Activated naive CD8-positive, alpha-beta T cell treated with anti-CD3 and anti-CD28 coated beads for 36 hours (primary cell): Measurements from ENCODE around the gene NDNF. TPM values are rescaled to one million over a fixed set of nuclear protein-coding genes. Genes with fewer than 3 reads are reported as not detected.

Experiments used
- DNase-seq: peaks from one replicate; pipeline ENCODE4 v3.0.0; 2021
- H3K27ac Mint-ChIP-seq: one replicate; pipeline ENCODE4 v1.8.0; 2022; ENCODE audit warnings: mild to moderate bottlenecking, moderate library complexity, mixed read lengths
- H3K27me3 Mint-ChIP-seq: one replicate; pipeline ENCODE4 v1.8.0; 2022; ENCODE audit warnings: mild to moderate bottlenecking, mixed read lengths
- H3K36me3 Mint-ChIP-seq: one replicate; pipeline ENCODE4 v1.8.0; 2021; ENCODE audit warnings: mild to moderate bottlenecking, mixed read lengths
- H3K4me1 Mint-ChIP-seq: one replicate; pipeline ENCODE4 v1.8.0; 2021; ENCODE audit warnings: mixed read lengths
- H3K4me3 Mint-ChIP-seq: one replicate; pipeline ENCODE4 v1.8.0; 2022; ENCODE audit warnings: mild to moderate bottlenecking, moderate library complexity, mixed read lengths
- H3K9me3 Mint-ChIP-seq: one replicate; pipeline ENCODE4 v1.8.0; 2022; ENCODE audit warnings: mixed read lengths
- total RNA-seq, 2 experiments: library from RNA; stranded (reverse); gene quantifications; one replicate each; pipeline ENCODE4 v1.2.3, GENCODE V29; 2021

Gene NDNF, protein sequence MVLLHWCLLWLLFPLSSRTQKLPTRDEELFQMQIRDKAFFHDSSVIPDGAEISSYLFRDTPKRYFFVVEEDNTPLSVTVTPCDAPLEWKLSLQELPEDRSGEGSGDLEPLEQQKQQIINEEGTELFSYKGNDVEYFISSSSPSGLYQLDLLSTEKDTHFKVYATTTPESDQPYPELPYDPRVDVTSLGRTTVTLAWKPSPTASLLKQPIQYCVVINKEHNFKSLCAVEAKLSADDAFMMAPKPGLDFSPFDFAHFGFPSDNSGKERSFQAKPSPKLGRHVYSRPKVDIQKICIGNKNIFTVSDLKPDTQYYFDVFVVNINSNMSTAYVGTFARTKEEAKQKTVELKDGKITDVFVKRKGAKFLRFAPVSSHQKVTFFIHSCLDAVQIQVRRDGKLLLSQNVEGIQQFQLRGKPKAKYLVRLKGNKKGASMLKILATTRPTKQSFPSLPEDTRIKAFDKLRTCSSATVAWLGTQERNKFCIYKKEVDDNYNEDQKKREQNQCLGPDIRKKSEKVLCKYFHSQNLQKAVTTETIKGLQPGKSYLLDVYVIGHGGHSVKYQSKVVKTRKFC
- under 1 TPM in 1 of 2 experiments, not detected in 1; 0.08 TPM for total RNA-seq

DNA sequence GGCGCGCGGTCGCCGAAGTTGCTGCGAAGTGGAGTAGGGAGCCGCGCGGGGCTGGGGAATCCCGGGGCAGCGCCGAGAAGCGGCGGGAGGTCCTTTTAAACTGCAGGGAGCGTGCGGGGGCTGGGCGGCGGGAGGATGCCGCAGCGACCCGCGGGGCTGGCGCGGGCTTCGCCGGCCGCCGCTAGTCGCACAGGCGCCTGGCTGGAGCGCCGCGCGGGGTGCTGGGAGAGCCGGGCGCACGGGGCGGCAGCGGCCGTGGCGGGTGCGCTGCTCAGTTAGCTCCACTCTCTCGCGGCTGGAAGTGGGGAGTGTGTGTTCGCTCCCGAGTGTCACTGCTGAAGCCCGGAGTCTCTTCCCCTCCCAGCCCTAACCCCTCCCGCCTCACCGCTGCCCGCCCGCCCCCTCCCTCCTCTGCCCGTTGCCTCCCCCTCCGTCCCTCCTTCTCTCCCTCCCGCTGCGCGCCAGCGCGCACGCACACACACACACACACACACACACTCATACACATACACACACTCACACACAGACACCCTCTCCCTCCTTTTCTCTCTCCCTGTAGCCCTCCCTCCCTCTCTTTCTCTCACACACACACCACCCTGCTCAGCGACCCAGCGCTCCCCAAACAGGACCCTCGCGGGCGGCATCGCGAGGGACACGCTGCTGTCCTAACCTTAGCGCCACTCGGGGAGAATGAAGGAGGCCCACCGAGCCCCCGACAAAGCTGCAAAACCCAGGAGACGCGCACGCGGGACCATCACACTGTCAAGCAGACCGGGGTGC is at the start of gene NDNF:
Gene NDNF (minus strand): TSS at position 312 of the 780 bp plus-strand sequence. CDS start 26,698 bp downstream, outside the sequence.
- Mint-ChIP-seq H3K4me3 (peak within 1 kb of the TSS; percentile 86), H3K4me1 (peaks cover 24% of the 10 kb centered on the region), H3K9me3 (no peaks in the 10 kb centered on the region), H3K27ac (peak within 1 kb of the TSS; percentile 36), H3K36me3 (no peaks in the 10 kb centered on the region), H3K27me3 (peaks cover 49% of the 10 kb centered on the region)
- peak; percentile 60 for DNase-seq

DNA sequence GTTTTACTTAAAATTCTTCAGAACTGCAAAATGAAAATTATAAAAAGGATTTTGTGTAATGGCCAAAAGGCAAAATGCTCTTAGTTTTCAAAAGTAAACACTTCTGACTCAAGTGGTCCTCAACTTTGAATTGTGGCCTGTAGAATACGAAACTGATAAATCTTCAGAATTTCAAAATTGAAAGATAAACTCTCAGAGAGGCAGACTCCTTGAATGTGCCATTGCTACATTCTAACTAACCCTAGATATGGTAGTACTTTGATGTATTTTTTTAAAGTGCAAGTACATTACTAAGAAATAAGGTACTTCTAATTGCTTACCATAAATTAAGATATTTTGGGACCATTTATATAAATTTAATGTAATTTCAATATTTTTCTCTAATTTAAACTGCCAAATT is 47.4 kb upstream of the NDNF start:
- Mint-ChIP-seq H3K27me3 (no peaks in the 10 kb centered on the region), H3K9me3 (peaks cover 1% of the 10 kb centered on the region), H3K4me1 (peaks cover 18% of the 10 kb centered on the region), H3K36me3 (no peaks in the 10 kb centered on the region), H3K27ac (no peak overlapping the region), H3K4me3 (no peak overlapping the region)
- no peak for DNase-seq

DNA sequence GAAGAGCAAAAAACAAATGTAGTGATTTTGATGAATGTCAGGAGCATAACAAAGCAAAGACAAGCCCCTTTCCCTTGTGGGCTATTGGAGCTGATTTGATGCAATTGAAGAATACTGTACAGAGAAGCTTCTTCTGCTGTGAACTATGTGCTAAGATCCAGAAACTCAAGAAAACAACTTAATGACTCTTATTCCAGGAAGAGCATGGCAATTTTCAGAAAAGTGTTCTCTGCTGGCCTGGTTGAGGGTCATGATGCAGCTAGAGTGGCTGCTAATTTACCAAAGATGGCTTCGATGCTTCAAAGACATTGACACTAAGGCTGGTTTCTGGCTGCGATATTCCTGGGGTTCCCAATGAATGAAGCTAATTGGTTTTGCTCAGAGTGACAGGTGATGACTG is 46.0 kb upstream of the NDNF start:
- Mint-ChIP-seq H3K9me3 (peaks cover 1% of the 10 kb centered on the region), H3K4me3 (no peak overlapping the region), H3K36me3 (no peaks in the 10 kb centered on the region), H3K27ac (no peak overlapping the region), H3K4me1 (peaks cover 26% of the 10 kb centered on the region), H3K27me3 (no peaks in the 10 kb centered on the region)
- DNase-seq = no peak

DNA sequence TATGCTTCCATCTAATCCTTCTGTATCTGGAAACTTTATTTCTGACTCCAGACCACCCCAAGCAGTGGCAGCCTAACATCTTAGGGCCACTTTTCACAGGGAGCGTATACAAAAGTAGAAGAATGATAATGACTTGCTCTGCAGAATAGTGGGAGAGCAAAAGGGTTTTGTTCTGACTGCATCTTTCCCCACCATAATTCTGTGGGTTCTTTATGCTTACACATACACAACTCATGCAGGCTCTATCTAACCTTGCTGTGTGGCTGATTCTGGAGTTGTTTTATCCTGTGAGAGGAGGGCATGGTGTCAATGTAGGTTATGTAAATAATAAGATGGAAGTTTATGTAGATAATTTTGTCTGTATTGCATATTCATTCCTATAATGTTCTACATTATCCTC is 42.4 kb upstream of the NDNF start:
- peaks cover 28% of the 10 kb centered on the region for H3K4me1 Mint-ChIP-seq
- no peak overlapping the region for H3K27ac Mint-ChIP-seq
- H3K4me3 Mint-ChIP-seq = no peak overlapping the region
- no peaks in the 10 kb centered on the region for H3K27me3 Mint-ChIP-seq
- H3K36me3 Mint-ChIP-seq = no peaks in the 10 kb centered on the region
- no peak for DNase-seq
- no peaks in the 10 kb centered on the region for H3K9me3 Mint-ChIP-seq

DNA sequence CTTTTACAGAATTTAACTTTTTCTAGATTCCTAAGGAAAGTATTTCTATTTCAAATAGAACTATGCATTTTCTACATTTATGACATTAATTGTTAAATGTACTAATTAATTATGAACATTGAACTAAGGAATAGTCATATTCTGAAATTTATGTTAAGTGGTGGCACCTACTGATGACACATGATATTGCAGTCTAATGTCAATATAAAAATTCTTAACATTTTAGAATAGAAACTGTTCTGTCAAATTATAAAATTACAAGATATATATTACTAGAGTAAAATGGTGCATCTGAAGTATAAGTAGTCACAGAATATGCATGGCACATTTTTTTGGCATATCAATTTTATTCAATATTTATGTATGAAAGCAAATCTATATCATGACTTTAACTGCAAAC is 40.2 kb upstream of the NDNF start:
- H3K27ac Mint-ChIP-seq = no peak overlapping the region
- H3K27me3 Mint-ChIP-seq = no peaks in the 10 kb centered on the region
- no peak for DNase-seq
- no peak overlapping the region for H3K4me3 Mint-ChIP-seq
- H3K36me3 Mint-ChIP-seq = no peaks in the 10 kb centered on the region
- peaks cover 24% of the 10 kb centered on the region for H3K4me1 Mint-ChIP-seq
- no peaks in the 10 kb centered on the region for H3K9me3 Mint-ChIP-seq

DNA sequence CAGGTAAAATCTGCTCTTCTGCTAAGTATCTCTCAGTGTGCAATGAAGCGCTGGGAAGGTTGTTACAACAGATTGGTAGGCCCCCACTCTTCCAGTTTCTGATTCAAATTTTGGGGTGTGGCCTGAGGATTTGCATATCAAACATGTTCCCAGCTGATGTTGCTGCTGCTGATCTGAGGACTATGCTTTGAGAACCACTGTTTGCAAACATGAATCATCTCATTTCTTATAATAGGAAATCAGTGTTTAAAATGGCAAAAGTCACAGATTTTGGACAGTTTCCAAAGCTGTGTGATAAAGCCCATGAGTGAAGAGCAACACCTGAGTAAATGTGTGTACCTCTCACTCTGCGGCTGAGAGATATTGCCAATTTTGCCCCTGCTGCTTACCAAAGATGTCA is 36.2 kb upstream of the NDNF start:
- no peaks in the 10 kb centered on the region for H3K36me3 Mint-ChIP-seq
- H3K4me3 Mint-ChIP-seq = no peak overlapping the region
- no peak for DNase-seq
- H3K27me3 Mint-ChIP-seq = no peaks in the 10 kb centered on the region
- peaks cover 1% of the 10 kb centered on the region for H3K9me3 Mint-ChIP-seq
- H3K4me1 Mint-ChIP-seq = peaks cover 14% of the 10 kb centered on the region
- H3K27ac Mint-ChIP-seq = peak overlapping the region; percentile 12

DNA sequence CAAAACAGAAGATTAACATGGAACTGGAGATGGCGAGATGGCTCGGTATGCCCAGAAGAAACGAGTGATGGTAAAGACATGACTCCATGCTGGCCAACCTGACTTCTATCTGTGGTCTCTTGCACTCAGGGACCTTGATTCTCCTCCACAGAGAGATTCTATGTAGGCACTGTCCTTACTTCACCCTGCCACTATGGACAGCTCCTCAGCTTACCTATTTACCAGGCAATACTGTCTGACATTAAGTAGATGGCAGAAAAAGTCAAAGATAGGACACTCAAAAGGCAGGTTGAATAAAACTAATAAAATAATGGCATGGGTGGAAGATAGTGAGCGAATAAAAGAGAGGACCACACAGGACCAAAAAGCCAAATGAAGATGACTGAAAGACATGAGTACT is 35.2 kb upstream of the NDNF start:
- peaks cover 1% of the 10 kb centered on the region for H3K9me3 Mint-ChIP-seq
- no peak for DNase-seq
- no peaks in the 10 kb centered on the region for H3K36me3 Mint-ChIP-seq
- no peak overlapping the region for H3K27ac Mint-ChIP-seq
- H3K4me3 Mint-ChIP-seq = no peak overlapping the region
- H3K4me1 Mint-ChIP-seq = peaks cover 7% of the 10 kb centered on the region
- no peaks in the 10 kb centered on the region for H3K27me3 Mint-ChIP-seq

DNA sequence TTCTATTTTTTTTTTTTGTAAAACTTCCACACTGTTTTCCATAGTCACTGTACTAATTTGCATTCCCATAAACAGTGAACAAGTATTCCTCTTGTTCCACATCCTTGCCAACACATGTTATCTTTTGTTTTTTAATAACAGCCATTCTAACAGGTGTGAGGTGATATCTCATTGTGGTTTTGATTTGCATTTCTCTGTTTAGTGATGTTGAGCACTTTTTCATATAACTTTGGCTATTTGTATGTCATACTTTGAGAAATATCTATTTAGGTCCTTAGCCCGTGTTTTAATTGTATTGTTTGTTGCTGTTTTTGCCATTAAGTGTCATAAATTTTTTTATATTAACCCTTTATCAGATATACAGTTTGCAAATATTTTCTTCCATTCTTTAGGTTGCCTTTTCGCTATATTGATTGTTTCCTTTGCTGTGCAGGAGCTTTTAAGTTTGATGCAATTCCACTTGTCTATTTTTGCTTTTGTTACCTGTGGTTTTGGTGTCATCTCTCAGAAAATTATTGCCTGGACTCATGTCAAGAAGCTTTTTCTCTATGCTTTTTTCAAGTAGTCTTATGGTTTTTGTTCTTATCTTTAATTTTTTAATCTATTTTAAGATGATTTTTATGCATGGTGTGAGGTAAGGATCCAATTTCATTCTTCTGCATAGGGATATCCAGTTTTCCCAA is 27.9 kb upstream of the NDNF start:
- Mint-ChIP-seq H3K36me3 (no peaks in the 10 kb centered on the region), H3K4me3 (no peak overlapping the region), H3K9me3 (no peaks in the 10 kb centered on the region), H3K4me1 (no peaks in the 10 kb centered on the region), H3K27me3 (no peaks in the 10 kb centered on the region), H3K27ac (no peak overlapping the region)
- no peak for DNase-seq

DNA sequence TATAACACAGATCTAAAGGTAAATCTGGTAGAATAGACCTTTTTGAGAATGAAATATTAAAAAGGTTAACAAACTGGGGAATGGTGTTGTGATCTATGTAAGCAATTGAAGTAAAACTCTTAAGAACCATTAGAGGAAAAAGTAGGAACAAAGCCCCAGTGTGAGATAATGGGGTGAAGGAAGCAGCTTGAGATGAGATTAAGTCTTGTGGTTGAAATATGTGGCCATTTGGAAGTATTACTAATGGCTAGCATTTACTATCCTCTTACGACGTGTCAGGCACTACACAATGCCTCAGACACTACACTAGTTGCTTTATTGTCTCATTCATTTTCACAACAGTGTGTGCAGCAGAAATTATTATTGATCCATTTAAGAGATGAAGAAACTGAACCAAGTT is 25.9 kb upstream of the NDNF start:
- Mint-ChIP-seq H3K36me3 (no peaks in the 10 kb centered on the region), H3K27me3 (no peaks in the 10 kb centered on the region)

DNA sequence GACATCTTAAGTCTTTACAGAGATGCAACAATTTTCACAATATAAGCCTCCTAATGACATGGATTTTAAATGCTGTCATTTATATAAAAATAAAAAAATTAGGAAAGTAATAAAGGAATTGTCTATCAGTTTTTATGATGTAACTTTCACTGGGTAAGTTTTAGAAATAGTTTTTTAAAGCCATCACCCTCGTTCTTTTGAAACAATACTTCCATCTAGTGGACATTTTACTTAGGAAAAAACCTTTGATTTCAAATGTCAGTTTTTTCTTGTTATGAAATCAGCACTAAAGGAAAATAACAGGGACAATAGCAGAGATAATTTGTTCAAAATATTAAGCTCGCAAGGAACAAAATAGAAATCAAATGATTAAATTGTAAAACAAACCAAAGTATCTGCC is 24.3 kb upstream of the NDNF start:
- Mint-ChIP-seq H3K27me3 (no peaks in the 10 kb centered on the region), H3K4me1 (no peaks in the 10 kb centered on the region), H3K9me3 (no peaks in the 10 kb centered on the region), H3K4me3 (no peak overlapping the region), H3K27ac (no peak overlapping the region), H3K36me3 (no peaks in the 10 kb centered on the region)
- DNase-seq = no peak

More for the DNA sequence above, 25.9 kb upstream of the NDNF start:
- H3K4me3 Mint-ChIP-seq = no peak overlapping the region
- DNase-seq = no peak
- no peak overlapping the region for H3K27ac Mint-ChIP-seq
- no peaks in the 10 kb centered on the region for H3K9me3 Mint-ChIP-seq
- H3K4me1 Mint-ChIP-seq = no peaks in the 10 kb centered on the region

DNA sequence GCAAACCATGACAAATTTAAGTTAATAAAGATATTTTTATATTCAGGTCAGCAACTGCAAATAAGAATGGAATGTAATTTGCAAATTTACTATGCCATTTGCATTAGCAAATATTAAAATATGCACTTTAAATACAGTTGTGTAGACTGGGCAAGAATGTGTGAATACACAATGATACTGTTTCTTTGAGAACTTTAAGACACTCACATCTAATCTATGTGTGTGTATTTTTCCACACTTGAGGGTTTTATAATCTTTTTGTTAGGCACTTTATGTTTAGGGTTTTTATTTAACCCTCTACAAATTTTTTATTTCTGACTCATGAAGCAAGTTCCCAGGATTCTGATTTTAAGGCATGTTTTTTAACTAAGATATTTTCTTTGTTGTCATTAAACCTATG is 23.9 kb upstream of the NDNF start:
- Mint-ChIP-seq H3K9me3 (no peaks in the 10 kb centered on the region), H3K4me3 (no peak overlapping the region), H3K27ac (no peak overlapping the region), H3K27me3 (no peaks in the 10 kb centered on the region), H3K4me1 (no peaks in the 10 kb centered on the region), H3K36me3 (no peaks in the 10 kb centered on the region)
- no peak for DNase-seq

DNA sequence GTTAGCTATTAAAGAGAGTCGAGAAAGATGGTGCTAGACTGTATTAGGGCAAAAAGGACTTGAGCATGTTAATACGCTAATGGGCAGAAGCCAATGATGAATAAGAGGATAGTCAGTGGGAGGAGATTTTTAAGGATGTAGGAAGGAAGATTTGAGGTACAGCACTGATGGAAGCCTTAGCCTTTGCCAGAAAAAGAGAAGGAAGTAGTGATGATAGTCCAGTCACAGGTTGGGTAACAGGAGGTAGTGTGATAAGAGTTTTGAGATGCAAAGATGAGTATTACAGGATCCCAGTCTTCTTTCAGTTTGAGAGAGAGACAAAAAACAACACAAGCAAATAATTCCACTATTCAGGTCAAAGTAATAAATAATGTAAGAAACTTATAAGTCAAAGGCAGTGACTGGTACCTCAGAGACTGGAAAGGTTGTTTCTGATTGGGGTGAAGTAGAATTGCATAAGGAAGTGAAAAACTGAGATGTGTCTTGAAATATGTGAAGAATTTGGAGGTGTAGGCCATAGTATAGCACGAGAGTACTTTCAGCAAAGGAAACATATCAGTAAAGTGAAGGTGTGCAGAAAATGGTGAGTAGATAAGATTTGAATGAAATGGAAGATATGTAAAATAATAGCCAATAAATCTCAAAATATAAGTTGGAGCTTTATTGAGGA is 22.1 kb upstream of the NDNF start:
- no peaks in the 10 kb centered on the region for H3K27me3 Mint-ChIP-seq
- no peaks in the 10 kb centered on the region for H3K9me3 Mint-ChIP-seq
- no peak overlapping the region for H3K27ac Mint-ChIP-seq
- no peaks in the 10 kb centered on the region for H3K36me3 Mint-ChIP-seq
- H3K4me1 Mint-ChIP-seq = no peaks in the 10 kb centered on the region
- no peak for DNase-seq
- no peak overlapping the region for H3K4me3 Mint-ChIP-seq

DNA sequence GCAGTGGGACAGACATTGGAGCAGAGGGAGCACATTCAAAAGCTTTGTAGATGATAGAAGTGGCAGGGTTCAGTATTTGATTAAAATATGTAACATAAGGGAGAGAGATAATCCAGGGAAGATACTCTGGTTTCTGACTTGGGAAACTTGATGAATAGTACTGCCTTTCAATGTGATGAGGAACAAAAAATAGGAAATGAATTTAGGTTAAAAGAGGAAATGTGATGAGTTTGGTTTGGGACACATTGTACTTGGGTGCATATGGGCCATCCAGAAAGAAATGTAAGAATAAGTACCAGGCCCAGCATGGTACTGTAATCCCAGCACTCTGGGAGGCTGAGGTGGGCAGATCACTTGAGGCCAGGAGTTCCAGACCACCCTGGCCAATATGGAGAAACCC is 20.9 kb upstream of the NDNF start:
- DNase-seq = no peak
- no peak overlapping the region for H3K4me3 Mint-ChIP-seq
- no peaks in the 10 kb centered on the region for H3K4me1 Mint-ChIP-seq
- no peaks in the 10 kb centered on the region for H3K9me3 Mint-ChIP-seq
- no peaks in the 10 kb centered on the region for H3K27me3 Mint-ChIP-seq
- H3K36me3 Mint-ChIP-seq = no peaks in the 10 kb centered on the region
- no peak overlapping the region for H3K27ac Mint-ChIP-seq

DNA sequence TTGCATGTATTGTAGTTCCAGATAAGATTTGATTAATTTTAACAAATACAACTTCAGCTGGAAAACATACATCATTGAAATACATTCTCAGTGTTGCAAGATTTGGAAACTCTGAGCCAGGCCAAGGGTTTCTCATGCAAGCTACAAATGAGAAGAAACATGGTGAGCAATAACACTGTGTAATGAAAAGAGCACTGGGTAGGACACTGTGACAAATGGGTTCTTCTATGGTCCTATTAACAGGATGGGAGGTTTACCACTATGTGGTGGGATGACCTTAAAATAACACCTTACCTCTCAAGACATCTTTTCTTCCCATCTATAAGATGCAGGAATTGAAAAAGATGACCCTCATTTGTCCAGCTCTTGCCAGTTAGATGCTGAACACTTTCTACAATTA is 19.6 kb upstream of the NDNF start:
- Mint-ChIP-seq H3K9me3 (no peaks in the 10 kb centered on the region), H3K27me3 (no peaks in the 10 kb centered on the region), H3K4me1 (no peaks in the 10 kb centered on the region), H3K36me3 (no peaks in the 10 kb centered on the region), H3K4me3 (no peak overlapping the region), H3K27ac (no peak overlapping the region)
- DNase-seq = no peak

DNA sequence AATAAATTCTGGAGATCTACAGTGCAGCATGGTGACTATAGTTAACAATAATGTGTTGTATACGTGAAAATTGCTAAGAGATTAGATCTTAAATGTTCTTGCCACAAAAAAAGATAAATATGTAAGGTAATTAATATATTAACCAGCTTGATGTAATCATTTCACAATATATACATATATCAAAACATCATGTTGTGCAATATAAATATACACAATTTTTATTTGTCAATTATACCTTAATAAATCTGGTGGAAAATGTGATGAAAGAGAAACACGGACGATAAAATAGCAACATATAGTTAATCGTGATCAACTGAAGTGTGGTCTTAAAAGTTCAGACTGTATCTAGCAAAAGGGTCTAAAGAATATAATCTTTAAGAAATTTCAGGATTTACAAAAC is 16.5 kb upstream of the NDNF start:
- H3K4me3 Mint-ChIP-seq = no peak overlapping the region
- H3K27me3 Mint-ChIP-seq = no peaks in the 10 kb centered on the region
- H3K36me3 Mint-ChIP-seq = no peaks in the 10 kb centered on the region
- no peak for DNase-seq
- no peaks in the 10 kb centered on the region for H3K4me1 Mint-ChIP-seq
- no peak overlapping the region for H3K27ac Mint-ChIP-seq
- H3K9me3 Mint-ChIP-seq = no peaks in the 10 kb centered on the region
